Neural cell (in vitro differentiated cells): ENCODE results near the gene UNC5CL. TPM values are rescaled to one million over a fixed set of nuclear protein-coding genes. Genes with fewer than 3 reads are reported as not detected.

Experiments
- H2AFZ ChIP-seq: fragments of 200-600, 300-800 bp; sonication (generic), shearing (Covaris generic); 2 replicates; pipeline ENCODE4 v1.6.0; 2014; ENCODE audit warnings: low read depth, mild to moderate bottlenecking, antibody characterized with exemption, low read length, moderate library complexity
- H3F3A ChIP-seq: fragments of 200-600 bp; shearing (Covaris generic); 2 replicates; pipeline ENCODE4 v1.6.1; 2016; ENCODE audit warnings: mild to moderate bottlenecking, moderate library complexity, mixed read lengths, antibody characterized with exemption, low read length; ENCODE audit not compliant: insufficient read depth, poor library complexity, severe bottlenecking
- H3K27ac ChIP-seq: fragments of 200-600, 300-800 bp; sonication (generic), shearing (Covaris generic); 2 replicates; pipeline ENCODE4 v1.5.1; 2014; ENCODE audit warnings: mild to moderate bottlenecking, low read length, moderate library complexity
- H3K27me3 ChIP-seq: fragments of 300-800, 200-600 bp; sonication (generic), shearing (Covaris generic); 2 replicates; pipeline ENCODE4 v1.6.0; 2014; ENCODE audit warnings: mild to moderate bottlenecking, low read depth, low read length, moderate library complexity; ENCODE audit not compliant: insufficient read depth
- H3K36me3 ChIP-seq: fragments of 300-800, 200-600 bp; sonication (generic), shearing (Covaris generic); 2 replicates; pipeline ENCODE4 v1.5.1; 2014; ENCODE audit warnings: mild to moderate bottlenecking, antibody characterized with exemption, low read length, moderate library complexity; ENCODE audit not compliant: insufficient read depth
- H3K4me2 ChIP-seq: fragments of 300-800, 200-600 bp; sonication (generic), shearing (Covaris generic); 2 replicates; pipeline ENCODE4 v1.6.0; 2014; ENCODE audit warnings: mild to moderate bottlenecking, low read length
- H3K4me3 ChIP-seq: fragments of 300-800, 200-600 bp; sonication (generic), shearing (Covaris generic); 2 replicates; pipeline ENCODE4 v1.5.1; 2014; ENCODE audit warnings: mild to moderate bottlenecking, low read length, moderate library complexity
- H3K79me2 ChIP-seq: fragments of 200-600 bp; shearing (Covaris generic); replicated peaks from 2 replicates; pipeline ENCODE4 v1.6.0; 2014; ENCODE audit warnings: mild to moderate bottlenecking, low read length, moderate library complexity; ENCODE audit not compliant: insufficient read depth
- H3K9ac ChIP-seq: fragments of 300-800, 200-600 bp; sonication (generic), shearing (Covaris generic); 2 replicates; pipeline ENCODE4 v1.6.1; 2016; ENCODE audit warnings: mild to moderate bottlenecking, low read length, mixed read lengths
- H3K9me2 ChIP-seq: fragments of 200-600 bp; shearing (Covaris generic); 2 replicates; pipeline ENCODE4 v1.6.1; 2016; ENCODE audit warnings: mild to moderate bottlenecking, low read length, mixed read lengths; ENCODE audit not compliant: insufficient read depth
- H3K9me3 ChIP-seq: fragments of 200-600, 300-800 bp; sonication (generic), shearing (Covaris generic); 2 replicates; pipeline ENCODE4 v1.6.1; 2016; ENCODE audit warnings: mild to moderate bottlenecking, mixed run types, low read length, moderate library complexity, mixed read lengths
- H4K20me1 ChIP-seq: fragments of 200-600 bp; shearing (Covaris generic); 2 replicates; pipeline ENCODE4 v1.6.1; 2016; ENCODE audit warnings: mild to moderate bottlenecking, mixed run types; ENCODE audit not compliant: insufficient read depth
- EP300 ChIP-seq: fragments of 450-650 bp; conservative IDR thresholded peaks from 2 replicates; pipeline ENCODE4 v1.6.1; 2014; ENCODE audit warnings: antibody characterized with exemption, mild to moderate bottlenecking, moderate library complexity; ENCODE audit not compliant: poor library complexity, severe bottlenecking
- EZH2 ChIP-seq: fragments of 200-600, 300-800 bp; shearing (Covaris generic), sonication (generic); IDR thresholded peaks from 2 replicates; pipeline ENCODE4 v1.6.1; 2014; ENCODE audit warnings: antibody characterized with exemption, low read length, borderline replicate concordance, mild to moderate bottlenecking; ENCODE audit not compliant: insufficient read depth, poor library complexity, severe bottlenecking
- MXI1 ChIP-seq: fragments of 450-650 bp; conservative IDR thresholded peaks from 2 replicates; pipeline ENCODE4 v1.6.1; 2014; ENCODE audit warnings: antibody characterized with exemption, mild to moderate bottlenecking; ENCODE audit not compliant: poor library complexity, severe bottlenecking
- POLR2AphosphoS5 ChIP-seq: IDR thresholded peaks from 2 replicates; pipeline ENCODE4 v1.6.1; 2012
- RAD21 ChIP-seq: fragments of 450-650 bp; conservative IDR thresholded peaks from 2 replicates; pipeline ENCODE4 v1.6.1; 2014; ENCODE audit warnings: antibody characterized with exemption, mild to moderate bottlenecking, moderate library complexity
- SMC3 ChIP-seq: fragments of 450-650 bp; conservative IDR thresholded peaks from 2 replicates; pipeline ENCODE4 v1.6.1; 2014; ENCODE audit warnings: antibody characterized with exemption, mild to moderate bottlenecking, moderate library complexity; ENCODE audit not compliant: poor library complexity
- TAF1 ChIP-seq: IDR thresholded peaks from 2 replicates; pipeline ENCODE4 v1.6.1; 2012; ENCODE audit warnings: low read depth
- polyA plus RNA-seq: library from polyadenylated mRNA; depleted of rRNA; stranded (reverse); fragments of >200 nt; gene quantifications from 2 replicates; pipeline ENCODE4 v1.2.3, GENCODE V29; 2014
- TF ChIP-seq, protein P1 (sequence below): fragments of 450-650 bp; IDR thresholded peaks from 2 replicates; pipeline ENCODE4 v1.5.1; 2014; ENCODE audit warnings: antibody characterized with exemption, mild to moderate bottlenecking, moderate library complexity; ENCODE audit not compliant: poor library complexity, severe bottlenecking
- TF ChIP-seq, protein P2 (sequence below): IDR thresholded peaks from 2 replicates; pipeline ENCODE4 v1.6.1; 2012; ENCODE audit warnings: borderline replicate concordance

The UNC5CL gene
- polyA plus RNA-seq, 1 donor from 2014 or later = 1.0 TPM

- no peak overlapping the region for H3K27ac ChIP-seq
- no peaks in the 10 kb centered on the region for H3K9me2 ChIP-seq
- no peaks in the 10 kb centered on the region for H3K27me3 ChIP-seq
- H3K79me2 ChIP-seq = no peaks in the 10 kb centered on the region
- TF ChIP-seq MXI1 = no peak
- TF ChIP-seq, protein P1, sequence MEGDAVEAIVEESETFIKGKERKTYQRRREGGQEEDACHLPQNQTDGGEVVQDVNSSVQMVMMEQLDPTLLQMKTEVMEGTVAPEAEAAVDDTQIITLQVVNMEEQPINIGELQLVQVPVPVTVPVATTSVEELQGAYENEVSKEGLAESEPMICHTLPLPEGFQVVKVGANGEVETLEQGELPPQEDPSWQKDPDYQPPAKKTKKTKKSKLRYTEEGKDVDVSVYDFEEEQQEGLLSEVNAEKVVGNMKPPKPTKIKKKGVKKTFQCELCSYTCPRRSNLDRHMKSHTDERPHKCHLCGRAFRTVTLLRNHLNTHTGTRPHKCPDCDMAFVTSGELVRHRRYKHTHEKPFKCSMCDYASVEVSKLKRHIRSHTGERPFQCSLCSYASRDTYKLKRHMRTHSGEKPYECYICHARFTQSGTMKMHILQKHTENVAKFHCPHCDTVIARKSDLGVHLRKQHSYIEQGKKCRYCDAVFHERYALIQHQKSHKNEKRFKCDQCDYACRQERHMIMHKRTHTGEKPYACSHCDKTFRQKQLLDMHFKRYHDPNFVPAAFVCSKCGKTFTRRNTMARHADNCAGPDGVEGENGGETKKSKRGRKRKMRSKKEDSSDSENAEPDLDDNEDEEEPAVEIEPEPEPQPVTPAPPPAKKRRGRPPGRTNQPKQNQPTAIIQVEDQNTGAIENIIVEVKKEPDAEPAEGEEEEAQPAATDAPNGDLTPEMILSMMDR = no peak
- no peak for TF ChIP-seq TAF1
- TF ChIP-seq, protein P2, sequence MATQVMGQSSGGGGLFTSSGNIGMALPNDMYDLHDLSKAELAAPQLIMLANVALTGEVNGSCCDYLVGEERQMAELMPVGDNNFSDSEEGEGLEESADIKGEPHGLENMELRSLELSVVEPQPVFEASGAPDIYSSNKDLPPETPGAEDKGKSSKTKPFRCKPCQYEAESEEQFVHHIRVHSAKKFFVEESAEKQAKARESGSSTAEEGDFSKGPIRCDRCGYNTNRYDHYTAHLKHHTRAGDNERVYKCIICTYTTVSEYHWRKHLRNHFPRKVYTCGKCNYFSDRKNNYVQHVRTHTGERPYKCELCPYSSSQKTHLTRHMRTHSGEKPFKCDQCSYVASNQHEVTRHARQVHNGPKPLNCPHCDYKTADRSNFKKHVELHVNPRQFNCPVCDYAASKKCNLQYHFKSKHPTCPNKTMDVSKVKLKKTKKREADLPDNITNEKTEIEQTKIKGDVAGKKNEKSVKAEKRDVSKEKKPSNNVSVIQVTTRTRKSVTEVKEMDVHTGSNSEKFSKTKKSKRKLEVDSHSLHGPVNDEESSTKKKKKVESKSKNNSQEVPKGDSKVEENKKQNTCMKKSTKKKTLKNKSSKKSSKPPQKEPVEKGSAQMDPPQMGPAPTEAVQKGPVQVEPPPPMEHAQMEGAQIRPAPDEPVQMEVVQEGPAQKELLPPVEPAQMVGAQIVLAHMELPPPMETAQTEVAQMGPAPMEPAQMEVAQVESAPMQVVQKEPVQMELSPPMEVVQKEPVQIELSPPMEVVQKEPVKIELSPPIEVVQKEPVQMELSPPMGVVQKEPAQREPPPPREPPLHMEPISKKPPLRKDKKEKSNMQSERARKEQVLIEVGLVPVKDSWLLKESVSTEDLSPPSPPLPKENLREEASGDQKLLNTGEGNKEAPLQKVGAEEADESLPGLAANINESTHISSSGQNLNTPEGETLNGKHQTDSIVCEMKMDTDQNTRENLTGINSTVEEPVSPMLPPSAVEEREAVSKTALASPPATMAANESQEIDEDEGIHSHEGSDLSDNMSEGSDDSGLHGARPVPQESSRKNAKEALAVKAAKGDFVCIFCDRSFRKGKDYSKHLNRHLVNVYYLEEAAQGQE = no peak
- no peak for TF ChIP-seq RAD21
- TF ChIP-seq EP300 = no peak
- TF ChIP-seq SMC3 = no peak
- TF ChIP-seq EZH2 = no peak
- no peak for TF ChIP-seq POLR2AphosphoS5
- no peak overlapping the region for H3K4me2 ChIP-seq
- H4K20me1 ChIP-seq = no peaks in the 10 kb centered on the region
- no peak overlapping the region for H3K4me3 ChIP-seq
- no peaks in the 10 kb centered on the region for H3K36me3 ChIP-seq
- no peak overlapping the region for H2AFZ ChIP-seq
- H3K9me3 ChIP-seq = no peaks in the 10 kb centered on the region
- H3K9ac ChIP-seq = no peak overlapping the region
- no peaks in the 10 kb centered on the region for H3F3A ChIP-seq
These were observed 25.4 kb downstream of the UNC5CL start for GRCh38 chr6:41013466-41014153.

- H3K27me3 ChIP-seq = no peaks in the 10 kb centered on the region
- TF ChIP-seq EP300 (no peak), SMC3 (no peak), EZH2 (no peak), POLR2AphosphoS5 (no peak), TAF1 (no peak)
- no peaks in the 10 kb centered on the region for H3K36me3 ChIP-seq
- no peaks in the 10 kb centered on the region for H3F3A ChIP-seq
- no peaks in the 10 kb centered on the region for H3K79me2 ChIP-seq
- no peak overlapping the region for H3K27ac ChIP-seq
- H3K9me2 ChIP-seq = no peaks in the 10 kb centered on the region
- H3K9me3 ChIP-seq = no peaks in the 10 kb centered on the region
- no peak overlapping the region for H3K4me3 ChIP-seq
- H3K9ac ChIP-seq = no peak overlapping the region
- H4K20me1 ChIP-seq = no peaks in the 10 kb centered on the region
- no peak overlapping the region for H3K4me2 ChIP-seq
- no peak overlapping the region for H2AFZ ChIP-seq
These were observed 27.3 kb downstream of the UNC5CL start for GRCh38 chr6:41011673-41012072.
